ENCODE results near the gene SLC39A11. TPM values are rescaled to one million over a fixed set of nuclear protein-coding genes. Genes with fewer than 3 reads are reported as not detected.

The SLC39A11 gene
- total RNA-seq, 1 experiment from 2014 or later: 15.2 TPM

DNA sequence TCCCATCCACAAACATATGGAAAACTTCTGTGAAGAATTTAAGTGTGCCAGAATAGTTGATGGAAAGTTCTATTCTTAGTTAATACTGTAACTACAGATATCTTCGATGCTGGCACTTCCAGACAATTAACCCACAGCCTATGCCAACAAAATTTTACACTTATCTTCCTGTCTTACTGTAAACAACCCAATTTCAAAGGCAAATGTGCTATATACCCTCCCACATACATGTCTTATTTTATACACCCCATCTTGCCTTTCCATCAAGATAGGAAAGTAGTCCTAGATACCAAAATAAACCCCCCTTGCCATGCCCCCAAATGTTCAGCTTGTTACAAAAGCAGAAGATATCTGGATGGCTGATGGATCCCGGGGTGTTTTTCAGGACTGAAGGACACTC lies 306.3 kb downstream of the SLC39A11 start:
- no peaks in the 10 kb centered on the region for H3K79me1 ChIP-seq (ENCODE audit: insufficient read depth, low read depth, low read length, poor library complexity, severe bottlenecking)
- no peak overlapping the region for H3K14ac ChIP-seq (ENCODE audit: insufficient read depth, low read length)
- no peak for DNase-seq
- H2BK15ac ChIP-seq (ENCODE audit: low read depth, low read length): no peak overlapping the region
- H3K18ac ChIP-seq (ENCODE audit: insufficient read length, low read depth, low read length): no peak overlapping the region
- H3K36me3 Mint-ChIP-seq (ENCODE audit: insufficient read depth in 1 of 3, low read depth in 3 of 3): no peaks in the 10 kb centered on the region; a peak in 1 of 7 replicates
- no peak overlapping the region for H2BK120ac ChIP-seq (ENCODE audit: low read depth, low read length, poor library complexity, severe bottlenecking)
- H2AFZ ChIP-seq (ENCODE audit: low read length): no peak overlapping the region
- no peaks in the 10 kb centered on the region for H3K23me2 ChIP-seq (ENCODE audit: insufficient read length, low read depth, low read length, poor library complexity, severe bottlenecking)
- H3K9me3 Mint-ChIP-seq: no peaks in the 10 kb centered on the region; a peak in 2 of 5 replicates
- no CpG with 5 or more reads among the region's 2 CpGs for WGBS (ENCODE audit: extremely low coverage, insufficient read length, low lambda C conversion rate)
- H3K4ac ChIP-seq (ENCODE audit: low read depth, low read length): no peak overlapping the region
- H3K56ac ChIP-seq (ENCODE audit: insufficient read length, low read depth, low read length): no peak overlapping the region
- no peak for TF ChIP-seq CTCF (conservative IDR thresholded peaks at IDR 0.05)
- no peak overlapping the region for H3K4me2 ChIP-seq (ENCODE audit: insufficient read depth, insufficient read length, low read length)
- H2BK20ac ChIP-seq (ENCODE audit: low read depth, low read length, poor library complexity, severe bottlenecking): no peak overlapping the region
- H3K23ac ChIP-seq (ENCODE audit: insufficient read length, low read depth, low read length): no peak overlapping the region
- no peak overlapping the region for H3K9ac ChIP-seq (ENCODE audit: extremely low read depth, insufficient read length, low read length)
- no peak overlapping the region for H3K27ac ChIP-seq (ENCODE audit: insufficient read length, low read depth, low read length)
- H3K79me2 ChIP-seq (ENCODE audit: insufficient read depth, low read length): no peaks in the 10 kb centered on the region
- H4K5ac ChIP-seq (ENCODE audit: insufficient read length, low read depth, low read length): no peak overlapping the region
- H3K4me1 ChIP-seq (ENCODE audit: insufficient read depth, low read length): no peaks in the 10 kb centered on the region
- no peak overlapping the region for H2BK5ac ChIP-seq (ENCODE audit: insufficient read length, low read length)
- no peaks in the 10 kb centered on the region for H4K20me1 ChIP-seq (ENCODE audit: control insufficient read depth, insufficient read depth, insufficient read length)
- H3K4me3 Mint-ChIP-seq: no peak overlapping the region
- H3K27me3 ChIP-seq (ENCODE audit: insufficient read depth, low read length): no peaks in the 10 kb centered on the region
- no peaks in the 10 kb centered on the region; the same call in 1 of the 2 replicates for H3K27me3 Mint-ChIP-seq (ENCODE audit: low read depth)
- H2AK5ac ChIP-seq (ENCODE audit: insufficient read length, low read length): no peak overlapping the region
- no peak overlapping the region for H4K8ac ChIP-seq (replicated peaks; ENCODE audit: insufficient read length, low read depth, low read length)
- no peak overlapping the region for H2BK12ac ChIP-seq (ENCODE audit: insufficient read length, low read depth, low read length)
- no peak overlapping the region for H3T11ph ChIP-seq (ENCODE audit: low read length)
- H3K27ac Mint-ChIP-seq: no peak overlapping the region
- no peaks in the 10 kb centered on the region for H3K9me3 ChIP-seq (ENCODE audit: control insufficient read depth, low read depth, low read length)
- H3K4me1 Mint-ChIP-seq: peaks cover 6 to 7% of the 10 kb centered on the region in 2 experiments
- no peak overlapping the region for H4K91ac ChIP-seq (ENCODE audit: insufficient read length, low read depth, low read length)
